ENCODE measurements around the gene BHLHE41. TPM values are rescaled to one million over a fixed set of nuclear protein-coding genes. Genes with fewer than 3 reads are reported as not detected.
A peak's percentile ranks its signal among the peaks of the same experiment; 100 is the strongest.

The BHLHE41 gene
- polyA plus RNA-seq, 1 experiment: 5.3 TPM

DNA sequence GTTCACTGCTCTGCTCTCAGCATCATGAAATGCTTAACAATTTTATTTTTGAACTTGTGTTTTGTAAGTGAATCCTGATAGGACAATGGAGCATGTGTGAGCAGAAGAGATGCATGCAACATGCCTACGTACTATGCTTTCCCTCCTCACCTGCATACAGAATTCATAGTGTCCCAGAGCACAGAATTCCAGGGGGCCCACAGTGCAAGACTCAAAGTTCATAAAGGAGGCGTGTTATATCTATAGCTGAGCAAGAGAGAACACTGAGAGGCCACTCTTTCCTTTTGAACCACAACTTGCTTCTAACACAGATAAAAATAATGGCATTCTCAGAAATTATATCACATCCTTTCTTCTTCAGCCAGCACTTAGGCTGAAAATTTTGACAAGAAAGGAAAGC is 28.8 kb downstream of the BHLHE41 start:
- Histone ChIP-seq H3K4me3 (ENCODE audit: low read depth, low read length) (no peak overlapping the region), H3K27me3 (ENCODE audit: control insufficient read depth, insufficient read depth, low read length) (no peaks in the 10 kb centered on the region), H3K36me3 (ENCODE audit: control insufficient read depth, insufficient read depth, low read length) (no peaks in the 10 kb centered on the region)
- POLR2A ChIA-PET: no interaction called here
- no peak for TF ChIP-seq CTCF (IDR thresholded peaks at IDR 0.05; ENCODE audit: insufficient read depth, low read depth, low read length)
- CTCF ChIA-PET: interaction anchor here (0.7 to 3.2 kb wide), 6 partner anchors 8 to 725 kb away, joined by 3 to 20 read pairs (median 4); no protein-coding TSS in a partner anchor
- DNase-seq (ENCODE audit: low read depth): no peak

DNA sequence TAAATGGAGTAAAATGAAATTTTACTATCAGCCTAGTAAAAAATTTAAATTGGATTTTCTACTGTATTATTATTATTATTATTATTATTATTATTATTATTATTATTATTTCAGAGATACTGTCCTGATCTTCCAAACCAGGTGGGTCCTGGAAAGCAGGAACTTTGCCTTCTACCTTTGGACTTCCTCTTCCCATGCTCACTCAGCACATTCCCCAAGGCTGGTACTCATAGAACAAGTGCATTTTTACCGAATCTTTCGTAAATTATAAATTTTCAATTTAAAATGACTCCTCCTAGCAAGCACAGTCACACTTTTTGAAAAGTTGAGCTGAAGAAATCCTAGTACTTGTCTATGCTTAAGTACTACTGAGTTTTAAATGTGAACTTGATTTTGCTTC is 29.7 kb downstream of the BHLHE41 start:
- ChIA-PET POLR2A (no interaction called here), CTCF (interaction anchor here (1.3 to 3.2 kb wide), 2 partner anchors 540 to 557 kb away, joined by 3 to 20 read pairs; no protein-coding TSS in a partner anchor)
- H3K4me3 ChIP-seq (ENCODE audit: low read depth, low read length): no peak overlapping the region
- no peak for TF ChIP-seq CTCF (IDR thresholded peaks at IDR 0.05; ENCODE audit: insufficient read depth, low read depth, low read length)
- H3K27me3 ChIP-seq (ENCODE audit: control insufficient read depth, insufficient read depth, low read length): no peaks in the 10 kb centered on the region
- H3K36me3 ChIP-seq (ENCODE audit: control insufficient read depth, insufficient read depth, low read length): no peaks in the 10 kb centered on the region
- no peak for DNase-seq (ENCODE audit: low read depth)

GRCh38 chr12:26092346-26093105 is 32.3 kb downstream of the BHLHE41 start:
- H3K36me3 ChIP-seq (ENCODE audit: control insufficient read depth, insufficient read depth, low read length): no peaks in the 10 kb centered on the region
- H3K4me3 ChIP-seq (ENCODE audit: low read depth, low read length): no peak overlapping the region
- TF ChIP-seq CTCF (IDR thresholded peaks at IDR 0.05; ENCODE audit: insufficient read depth, low read depth, low read length): no peak
- H3K27me3 ChIP-seq (ENCODE audit: control insufficient read depth, insufficient read depth, low read length): no peaks in the 10 kb centered on the region
- DNase-seq (ENCODE audit: low read depth): no peak
- CTCF ChIA-PET: interaction anchor here (1.5 to 2.0 kb wide), 2 partner anchors 10 to 414 kb away, joined by 5 to 7 read pairs; no protein-coding TSS in a partner anchor
- POLR2A ChIA-PET: no interaction called here

DNA sequence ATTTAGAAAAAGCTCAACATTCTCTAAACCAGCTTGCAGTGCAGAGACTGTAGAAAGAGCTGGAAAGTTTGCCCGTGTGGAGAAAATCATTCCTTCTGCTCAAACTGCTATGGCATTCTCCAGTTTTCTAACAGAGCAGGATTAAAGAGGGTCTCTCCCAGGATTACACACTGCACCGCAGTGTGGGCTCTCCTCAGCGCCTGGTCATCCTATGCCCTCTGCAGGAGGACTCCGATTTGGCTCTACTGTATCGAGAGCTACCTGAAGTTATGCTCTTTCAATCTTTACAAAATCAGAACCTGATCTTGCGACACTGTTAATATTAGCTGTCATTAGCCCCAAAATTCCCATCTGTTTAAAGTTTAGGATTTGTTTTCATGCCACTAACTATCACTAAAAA is 33.0 kb downstream of the BHLHE41 start:
- peak; percentile 29; the same call in 1 of the 2 replicates for TF ChIP-seq CTCF (IDR thresholded peaks at IDR 0.05; ENCODE audit: insufficient read depth, low read depth, low read length)
- Histone ChIP-seq H3K4me3 (ENCODE audit: low read depth, low read length) (no peak overlapping the region), H3K27me3 (ENCODE audit: control insufficient read depth, insufficient read depth, low read length) (no peaks in the 10 kb centered on the region), H3K36me3 (ENCODE audit: control insufficient read depth, insufficient read depth, low read length) (no peaks in the 10 kb centered on the region)
- DNase-seq (ENCODE audit: low read depth): no peak
- CTCF ChIA-PET: interaction anchor here (0.8 to 2.0 kb wide), 7 partner anchors 8 to 655 kb away, joined by 3 to 7 read pairs (median 3); no protein-coding TSS in a partner anchor
- POLR2A ChIA-PET: no interaction called here

DNA sequence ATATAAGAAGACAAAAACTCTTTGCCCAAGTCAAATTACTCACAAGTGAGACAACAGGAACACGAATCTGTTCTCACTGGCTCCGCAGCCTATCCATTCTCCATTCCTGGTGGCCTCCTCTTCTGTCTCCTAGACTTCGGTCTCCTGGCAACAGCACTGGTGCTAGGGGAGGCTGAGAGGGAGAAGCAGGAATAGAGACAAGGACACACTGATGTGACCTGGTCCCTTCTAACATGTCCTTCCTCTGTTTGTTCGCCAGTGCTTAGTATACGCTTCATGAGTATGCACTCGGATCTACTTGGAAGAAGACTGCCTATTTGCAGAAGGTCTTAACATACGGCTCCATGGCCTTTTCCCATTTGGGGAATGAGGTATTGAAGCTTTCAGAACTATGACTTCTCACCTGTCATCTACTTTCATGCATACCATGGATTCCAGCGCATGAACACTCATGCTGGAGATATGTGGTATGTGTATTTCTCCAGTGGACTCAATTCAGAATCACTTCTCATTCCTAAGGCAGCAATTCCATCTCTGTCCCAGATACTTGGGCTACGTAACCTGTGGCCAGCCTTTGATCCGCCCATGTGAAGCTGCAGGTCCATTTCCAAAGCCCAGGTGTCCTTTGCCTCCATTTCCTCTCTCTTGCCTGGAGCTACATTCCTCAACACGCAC is 33.9 kb downstream of the BHLHE41 start:
- H3K36me3 ChIP-seq (ENCODE audit: control insufficient read depth, insufficient read depth, low read length): no peaks in the 10 kb centered on the region
- H3K4me3 ChIP-seq (ENCODE audit: low read depth, low read length): no peak overlapping the region
- no peak for TF ChIP-seq CTCF (IDR thresholded peaks at IDR 0.05; ENCODE audit: insufficient read depth, low read depth, low read length)
- ChIA-PET POLR2A (no interaction called here), CTCF (interaction anchor here (0.8 to 2.0 kb wide), 6 partner anchors 9 to 654 kb away, joined by 3 to 7 read pairs (median 3); no protein-coding TSS in a partner anchor)
- DNase-seq (ENCODE audit: low read depth): no peak
- no peaks in the 10 kb centered on the region for H3K27me3 ChIP-seq (ENCODE audit: control insufficient read depth, insufficient read depth, low read length)
